ES-I3 (cell line): Measurements from ENCODE around the gene CENPS.
A peak's percentile ranks its signal among the peaks of the same experiment; 100 is the strongest.

Experiments
- H3K36me3 ChIP-seq: 2 replicates; pipeline ENCODE4 v1.6.1; 2013; ENCODE audit warnings: mild to moderate bottlenecking, low read length, control low read depth, moderate library complexity; ENCODE audit not compliant: insufficient read depth
- H3K4me1 ChIP-seq: 2 replicates; pipeline ENCODE4 v1.6.1; 2013; ENCODE audit warnings: mild to moderate bottlenecking, control low read depth, low read length; ENCODE audit not compliant: insufficient read depth
- H3K9ac ChIP-seq: 2 replicates; pipeline ENCODE4 v1.6.1; 2013; ENCODE audit warnings: low read depth, mild to moderate bottlenecking, low read length, moderate library complexity
- H3K9me3 ChIP-seq: 2 replicates; pipeline ENCODE4 v1.6.1; 2013; ENCODE audit warnings: mild to moderate bottlenecking, low read length, moderate library complexity; ENCODE audit not compliant: control insufficient read depth, insufficient read depth

CENPS gene

GRCh38 chr1:10431070-10431730 is 967 bp downstream of the CENPS start:
- H3K4me1 ChIP-seq: no peaks in the 10 kb centered on the region
- no peaks in the 10 kb centered on the region for H3K9me3 ChIP-seq
- H3K36me3 ChIP-seq: no peaks in the 10 kb centered on the region; the same call in 1 of the 2 replicates
- peak overlapping the region; percentile 62 for H3K9ac ChIP-seq

GRCh38 chr1:10432910-10433700 is 2.9 kb downstream of the CENPS start:
- Histone ChIP-seq H3K4me1 (no peaks in the 10 kb centered on the region), H3K9ac (no peak overlapping the region), H3K36me3 (no peaks in the 10 kb centered on the region; the same call in 1 of the 2 replicates), H3K9me3 (no peaks in the 10 kb centered on the region)

- Histone ChIP-seq H3K9me3 (no peaks in the 10 kb centered on the region), H3K36me3 (no peaks in the 10 kb centered on the region; the same call in 1 of the 2 replicates), H3K9ac (no peak overlapping the region), H3K4me1 (no peaks in the 10 kb centered on the region)
Measured at GRCh38 chr1:10433790-10434189, 3.6 kb downstream of the CENPS start.

- no peak overlapping the region for H3K9ac ChIP-seq
Measured at GRCh38 chr1:10434590-10434989, 4.4 kb downstream of the CENPS start.

GRCh38 chr1:10437052-10437451 is 6.8 kb downstream of the CENPS start:
- Histone ChIP-seq H3K9ac (no peak overlapping the region), H3K4me1 (no peaks in the 10 kb centered on the region), H3K9me3 (no peaks in the 10 kb centered on the region), H3K36me3 (peaks cover 5% of the 10 kb centered on the region; the same call in 1 of the 2 replicates)

More at GRCh38 chr1:10434590-10434989, 4.4 kb downstream of the CENPS start:
- Histone ChIP-seq H3K36me3 (no peaks in the 10 kb centered on the region; the same call in 1 of the 2 replicates), H3K4me1 (no peaks in the 10 kb centered on the region), H3K9me3 (no peaks in the 10 kb centered on the region)

GRCh38 chr1:10438677-10439163 is 8.5 kb downstream of the CENPS start:
- Histone ChIP-seq H3K9me3 (no peaks in the 10 kb centered on the region), H3K4me1 (no peaks in the 10 kb centered on the region), H3K9ac (no peak overlapping the region), H3K36me3 (peaks cover 5% of the 10 kb centered on the region; the same call in 1 of the 2 replicates)

GRCh38 chr1:10440305-10440704 is 10.1 kb downstream of the CENPS start:
- no peaks in the 10 kb centered on the region for H3K9me3 ChIP-seq
- no peaks in the 10 kb centered on the region for H3K4me1 ChIP-seq
- H3K9ac ChIP-seq: no peak overlapping the region
- H3K36me3 ChIP-seq: peaks cover 5% of the 10 kb centered on the region; the same call in 1 of the 2 replicates

GRCh38 chr1:10440794-10441193 is 10.6 kb downstream of the CENPS start:
- Histone ChIP-seq H3K9me3 (no peaks in the 10 kb centered on the region), H3K9ac (no peak overlapping the region), H3K36me3 (peaks cover 5% of the 10 kb centered on the region; the same call in 1 of the 2 replicates), H3K4me1 (no peaks in the 10 kb centered on the region)

- H3K36me3 ChIP-seq: peaks cover 5% of the 10 kb centered on the region; the same call in 1 of the 2 replicates
Measured at GRCh38 chr1:10444248-10444647, 14.0 kb downstream of the CENPS start.

GRCh38 chr1:10444795-10445397 is 14.7 kb downstream of the CENPS start:
- Histone ChIP-seq H3K9me3 (no peaks in the 10 kb centered on the region), H3K9ac (no peak overlapping the region), H3K4me1 (peaks cover 3% of the 10 kb centered on the region; the same call in 1 of the 2 replicates)

More at GRCh38 chr1:10444248-10444647, 14.0 kb downstream of the CENPS start:
- H3K9me3 ChIP-seq: no peaks in the 10 kb centered on the region
- H3K4me1 ChIP-seq: no peaks in the 10 kb centered on the region
- H3K9ac ChIP-seq: no peak overlapping the region

GRCh38 chr1:10446790-10447422 is 16.7 kb downstream of the CENPS start:
- no peak overlapping the region for H3K9ac ChIP-seq
- H3K4me1 ChIP-seq: peaks cover 14% of the 10 kb centered on the region
- H3K36me3 ChIP-seq: no peaks in the 10 kb centered on the region
- H3K9me3 ChIP-seq: no peaks in the 10 kb centered on the region

More at GRCh38 chr1:10444795-10445397, 14.7 kb downstream of the CENPS start:
- peaks cover 5% of the 10 kb centered on the region; the same call in 1 of the 2 replicates for H3K36me3 ChIP-seq

GRCh38 chr1:10449751-10450150 is 19.5 kb downstream of the CENPS start, which contains the start of gene CORT:
CORT (plus strand) TSS chr1:10450031; CDS start chr1:10450224, 193 bp downstream.
- Histone ChIP-seq H3K4me1 (peaks cover 14% of the 10 kb centered on the region), H3K9ac (no peak within 1 kb of the TSS), H3K9me3 (no peaks in the 10 kb centered on the region), H3K36me3 (no peaks in the 10 kb centered on the region)

- peaks cover 14% of the 10 kb centered on the region for H3K4me1 ChIP-seq
- no peak overlapping the region for H3K9ac ChIP-seq
- H3K36me3 ChIP-seq: no peaks in the 10 kb centered on the region
- H3K9me3 ChIP-seq: no peaks in the 10 kb centered on the region
Measured at GRCh38 chr1:10450156-10450814, 20.1 kb downstream of the CENPS start.
